Breast epithelium (tissue), 3 donors: ENCODE data around the gene ZNF286A.
"Not testable (repeated sequence)": the region's sequence is repeated elsewhere in the genome, so short reads cannot be mapped to it uniquely, and the experiment has no call there.

Source experiments
- CTCF ChIP-seq, 3 donors: fragments of 450-650 bp; IDR thresholded peaks; one replicate each; pipeline ENCODE4 v1.5.1; 2016 to 2017; ENCODE audit warnings: antibody characterized with exemption in 3 of 3, mild to moderate bottlenecking in 3 of 3, moderate library complexity in 3 of 3
- POLR2A ChIP-seq: fragments of 450-650 bp; IDR thresholded peaks from one replicate; pipeline ENCODE4 v1.6.1; 2016; ENCODE audit warnings: antibody characterized with exemption, mild to moderate bottlenecking, moderate library complexity
- POLR2AphosphoS5 ChIP-seq, 3 donors: sonication (generic); formaldehyde crosslinking; IDR thresholded peaks; one replicate each; pipeline ENCODE4 v1.6.1; 2017; ENCODE audit warnings: antibody characterized with exemption in 3 of 3

GRCh38 chr17:15733174-15733789, 33.7 kb downstream of the ZNF286A start:
- TF ChIP-seq CTCF (IDR thresholded peaks at IDR 0.05); POLR2A; POLR2AphosphoS5 (IDR thresholded peaks at IDR 0.05): not testable (repeated sequence)
